ENCODE results near the gene OLFML1.

Gene OLFML1

DNA sequence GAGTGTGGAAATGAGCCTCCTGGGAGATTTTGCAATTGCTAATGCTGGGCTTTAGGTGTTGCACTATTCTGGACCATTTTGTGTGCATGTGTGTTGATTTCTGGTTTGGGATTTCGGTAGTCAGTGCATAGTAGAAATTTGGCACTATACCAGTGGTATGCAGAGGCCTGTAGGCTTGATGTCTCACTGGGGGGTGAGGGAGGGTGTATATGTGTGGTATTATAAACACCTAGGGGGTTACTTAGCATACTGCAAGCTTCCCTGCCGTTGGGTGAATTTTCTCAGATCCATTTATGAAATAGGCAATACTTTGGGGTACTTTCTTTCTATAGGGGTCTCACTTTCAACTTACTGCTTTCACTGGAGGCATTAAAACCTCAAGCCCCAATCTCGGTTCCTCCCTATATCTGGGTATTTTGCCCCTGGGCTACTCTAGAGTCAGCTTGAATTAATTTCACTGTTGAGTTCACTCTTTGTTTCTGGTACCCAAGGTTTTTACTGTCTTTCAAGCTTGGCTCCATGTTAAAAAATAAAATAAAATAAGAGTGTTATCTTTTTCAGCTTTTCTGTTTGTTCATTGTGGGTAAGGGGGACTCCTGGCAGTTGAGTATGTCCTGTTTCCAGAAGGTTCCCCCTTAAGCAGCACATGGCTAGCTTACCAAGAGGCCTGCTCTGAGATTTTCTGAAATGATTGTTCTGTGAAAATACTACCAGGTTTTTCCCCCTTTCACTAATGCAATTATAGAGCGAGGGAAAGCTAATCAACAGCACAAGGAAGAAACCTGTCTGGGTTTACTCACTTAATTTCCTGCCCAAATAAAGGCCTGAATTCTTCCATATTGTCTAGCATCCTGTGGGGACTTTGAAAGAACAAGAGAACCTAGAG is 74.3 kb downstream of the OLFML1 start:
- DNase-seq (ENCODE audit: low spot score): no peak
